Globus pallidus (tissue), 1 donor: ENCODE data around the gene DUSP21.
"Not testable (repeated sequence)": the region's sequence is repeated elsewhere in the genome, so short reads cannot be mapped to it uniquely, and the experiment has no call there.

Experiments used
- DNase-seq: peaks from one replicate; pipeline ENCODE4 v3.0.0-alpha.2; 2015; ENCODE audit warnings: low spot score

The DUSP21 gene

GRCh38 chrX:44876086-44876485 lies 32.3 kb downstream of the DUSP21 start:
- no peak for DNase-seq

GRCh38 chrX:44876767-44877166 lies 32.9 kb downstream of the DUSP21 start:
- DNase-seq = no peak

- DNase-seq = no peak
These were observed 35.0 kb downstream of the DUSP21 start for GRCh38 chrX:44878780-44879179.

- DNase-seq = no peak
These were observed 37.7 kb downstream of the DUSP21 start for GRCh38 chrX:44881549-44881948.

- DNase-seq = no peak
These were observed 38.8 kb downstream of the DUSP21 start for GRCh38 chrX:44882635-44883034.

- DNase-seq = no peak
These were observed 41.1 kb downstream of the DUSP21 start for GRCh38 chrX:44884944-44885343.

- no peak for DNase-seq
These were observed 46.0 kb downstream of the DUSP21 start for GRCh38 chrX:44889824-44890223.

GRCh38 chrX:44890247-44890646 lies 46.4 kb downstream of the DUSP21 start:
- DNase-seq = no peak

- not testable (repeated sequence) for DNase-seq
These were observed 46.9 kb downstream of the DUSP21 start for GRCh38 chrX:44890687-44891086.

GRCh38 chrX:44891642-44892041 lies 47.8 kb downstream of the DUSP21 start:
- DNase-seq = no peak
